HG03439 (cell line): ENCODE data around the gene PKN2.

Source experiments
- ATAC-seq: cut with Tn5 transposase; IDR thresholded peaks from one replicate; pipeline ENCODE4 v1.9.1; 2021; ENCODE audit warnings: mild to moderate bottlenecking, moderate library complexity; ENCODE audit not compliant: unreplicated experiment

PKN2 gene

GRCh38 chr1:88731475-88732269, 47.6 kb downstream of the PKN2 start:
- ATAC-seq = no peak

GRCh38 chr1:88735382-88735781, 51.3 kb downstream of the PKN2 start:
- ATAC-seq = no peak

- ATAC-seq = no peak
Observed at GRCh38 chr1:88735909-88736308, 51.8 kb downstream of the PKN2 start.

- no peak for ATAC-seq
Observed at GRCh38 chr1:88736633-88737248, 52.7 kb downstream of the PKN2 start.

- no peak for ATAC-seq
Observed at GRCh38 chr1:88737338-88737927, 53.4 kb downstream of the PKN2 start.

- no peak for ATAC-seq
Observed at GRCh38 chr1:88740784-88741183, 56.7 kb downstream of the PKN2 start.

GRCh38 chr1:88741413-88741812, 57.3 kb downstream of the PKN2 start:
- no peak for ATAC-seq

- no peak for ATAC-seq
Observed at GRCh38 chr1:88742531-88742930, 58.5 kb downstream of the PKN2 start.

GRCh38 chr1:88744142-88744541, 60.1 kb downstream of the PKN2 start:
- ATAC-seq = no peak

GRCh38 chr1:88746916-88747315, 62.8 kb downstream of the PKN2 start:
- ATAC-seq = no peak

- ATAC-seq = no peak
Observed at GRCh38 chr1:88751714-88752113, 67.6 kb downstream of the PKN2 start.

GRCh38 chr1:88753506-88753905, 69.4 kb downstream of the PKN2 start:
- no peak for ATAC-seq

GRCh38 chr1:88763649-88764406, 79.8 kb downstream of the PKN2 start:
- no peak for ATAC-seq

- no peak for ATAC-seq
Observed at GRCh38 chr1:88768187-88768586, 84.1 kb downstream of the PKN2 start.

GRCh38 chr1:88768816-88769215, 84.7 kb downstream of the PKN2 start:
- no peak for ATAC-seq

GRCh38 chr1:88773540-88774150, 89.6 kb downstream of the PKN2 start:
- ATAC-seq = no peak

- ATAC-seq = no peak
Observed at GRCh38 chr1:88774151-88774556, 90.1 kb downstream of the PKN2 start.

- no peak for ATAC-seq
Observed at GRCh38 chr1:88777604-88778149, 93.6 kb downstream of the PKN2 start.

- no peak for ATAC-seq
Observed at GRCh38 chr1:88779880-88780279, 95.8 kb downstream of the PKN2 start.

- no peak for ATAC-seq
Observed at GRCh38 chr1:88780485-88780884, 96.4 kb downstream of the PKN2 start.

GRCh38 chr1:88783145-88783544, 99.1 kb downstream of the PKN2 start:
- no peak for ATAC-seq
